Effector CD4-positive, alpha-beta T cell (primary cell): ENCODE data around the gene EXOC4.
"Not testable (repeated sequence)": the region's sequence is repeated elsewhere in the genome, so short reads cannot be mapped to it uniquely, and the experiment has no call there.

Experiments
- DNase-seq: peaks from one replicate; pipeline ENCODE4 v3.0.0-alpha.2; 2020

EXOC4 gene

GRCh38 chr7:133641436-133641835, 388.6 kb downstream of the EXOC4 start:
- no peak for DNase-seq

DNA sequence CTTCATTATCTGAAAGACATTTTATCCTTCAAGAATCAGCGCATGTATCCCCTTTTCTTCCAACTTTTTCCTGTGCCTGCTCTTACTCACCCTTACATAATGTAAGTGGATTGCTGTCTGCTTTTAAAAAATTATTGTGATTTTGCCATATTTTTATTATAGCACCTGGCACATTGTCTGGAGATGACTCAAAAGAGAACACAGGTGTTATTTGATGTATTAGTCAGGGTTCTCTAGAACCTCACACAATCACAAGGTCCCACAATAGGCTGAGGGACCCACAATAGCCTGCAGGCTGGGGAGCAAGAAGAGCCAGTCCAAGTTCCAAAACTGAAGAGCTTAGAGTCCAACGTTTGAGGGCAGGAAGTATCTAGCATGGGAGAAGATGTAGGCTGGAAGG, 390.0 kb downstream of the EXOC4 start:
- no peak for DNase-seq

DNA sequence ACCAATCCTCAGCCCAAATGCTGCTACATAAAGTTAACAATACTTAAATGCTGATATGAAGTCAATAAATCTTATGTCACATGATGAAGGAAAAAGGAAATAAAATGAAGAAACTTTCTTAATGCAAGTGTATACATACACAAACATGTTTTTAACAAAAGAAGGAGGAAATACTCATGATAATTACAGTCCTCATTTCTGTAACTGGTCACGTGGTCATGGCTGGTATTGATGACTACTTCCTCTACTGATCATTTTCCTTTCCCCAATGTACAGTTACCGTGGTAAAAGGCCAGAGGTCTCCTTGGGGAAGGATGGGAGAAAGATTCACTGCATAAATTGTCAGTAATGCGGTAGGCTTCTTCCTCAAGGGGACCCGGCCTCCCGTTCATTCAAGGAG, 390.8 kb downstream of the EXOC4 start:
- not testable (repeated sequence) for DNase-seq

GRCh38 chr7:133645884-133646391, 393.1 kb downstream of the EXOC4 start:
- DNase-seq: no peak

DNA sequence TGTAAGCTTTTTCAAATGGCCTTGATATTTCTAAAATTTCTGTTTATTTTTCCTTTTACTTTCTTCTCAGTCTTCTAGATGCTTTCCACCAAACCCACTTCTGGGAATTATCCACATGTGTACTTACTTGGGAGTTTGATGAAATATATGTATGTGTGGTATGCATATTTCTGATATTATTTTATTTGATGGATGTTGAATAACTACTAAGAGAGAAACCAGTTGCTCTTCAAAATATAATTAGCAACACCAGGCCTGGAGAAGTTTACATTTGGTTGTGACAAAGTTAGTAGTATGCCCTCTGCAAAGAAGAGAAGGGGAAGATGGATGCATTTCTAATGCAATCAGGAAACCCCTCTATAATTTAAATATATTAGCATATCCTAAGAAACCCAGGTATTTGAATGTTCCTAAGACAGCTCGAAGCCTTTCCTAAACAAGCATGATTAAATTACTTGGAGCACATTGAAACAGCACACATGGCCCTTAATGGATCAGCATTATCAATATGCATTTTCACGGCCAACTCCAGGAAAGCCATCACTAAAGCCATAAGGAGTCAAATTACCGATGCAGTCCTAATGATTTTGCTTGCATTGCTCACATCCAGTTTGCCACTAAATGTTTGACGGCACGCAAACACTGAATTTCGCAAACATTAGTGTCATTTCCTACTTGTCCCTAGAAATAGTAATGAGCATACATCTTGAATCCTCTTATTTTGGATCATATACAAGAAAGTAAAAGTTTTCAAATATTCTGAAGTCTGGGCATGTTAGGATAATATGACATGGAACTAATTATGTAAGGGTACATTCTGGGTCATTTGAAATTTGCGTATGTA, 393.8 kb downstream of the EXOC4 start:
- no peak for DNase-seq

GRCh38 chr7:133649593-133649992, 396.7 kb downstream of the EXOC4 start:
- DNase-seq: no peak

DNA sequence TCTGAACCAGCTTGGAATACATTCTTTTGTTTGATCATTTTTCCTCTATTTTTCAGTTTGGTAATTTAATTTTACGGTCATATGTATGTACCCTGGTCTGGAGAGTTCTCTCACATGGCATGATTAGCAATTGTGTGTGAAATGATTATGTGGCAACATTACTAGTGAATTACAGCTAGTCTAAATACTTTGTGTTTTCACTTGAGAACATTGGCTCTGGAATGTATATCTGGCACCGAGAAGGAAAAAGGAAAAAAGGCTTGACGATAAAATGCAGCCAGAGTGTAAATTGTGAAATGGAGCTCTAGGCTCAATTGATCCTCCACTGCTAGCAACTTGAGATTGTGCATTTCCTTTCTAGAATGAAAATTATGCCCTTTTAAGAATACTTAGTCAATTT, 397.2 kb downstream of the EXOC4 start:
- DNase-seq: no peak

DNA sequence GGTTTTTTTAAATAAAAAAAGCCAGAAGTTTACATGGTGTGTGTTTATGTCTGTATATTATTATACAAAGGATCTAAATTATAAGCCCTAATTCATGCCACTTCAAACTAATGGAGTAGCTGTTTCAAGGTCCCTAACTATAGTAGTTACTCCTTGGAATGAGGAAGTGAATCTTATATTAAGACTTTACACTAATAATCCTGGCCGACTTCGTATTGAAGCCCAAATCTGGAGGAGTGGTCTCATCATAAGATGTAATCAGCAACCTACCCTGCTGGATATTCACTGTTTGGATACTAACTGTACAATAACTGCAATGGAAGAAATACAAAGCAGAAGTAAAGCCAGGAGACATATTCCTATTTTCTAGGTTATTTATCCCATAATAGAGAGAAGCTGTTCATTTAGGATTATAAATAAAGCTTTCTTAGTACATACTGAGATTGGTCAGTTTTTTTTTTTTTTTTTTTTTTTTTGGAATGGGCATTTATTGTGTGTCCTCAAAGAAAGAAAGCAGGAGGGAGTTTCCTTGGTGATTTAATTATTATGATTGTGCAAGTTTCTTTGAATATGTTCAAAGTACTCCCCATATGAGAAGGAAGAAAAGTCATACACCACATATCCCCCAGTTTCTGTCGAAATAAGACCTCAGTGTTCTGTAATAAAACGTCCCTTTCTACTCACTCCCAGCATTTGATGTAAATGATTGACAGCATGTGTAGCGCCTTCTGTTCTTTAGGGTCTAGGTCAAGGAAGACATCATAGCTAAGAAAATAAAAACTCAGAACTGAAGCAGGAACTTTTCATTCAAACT, 397.8 kb downstream of the EXOC4 start:
- DNase-seq: no peak

DNA sequence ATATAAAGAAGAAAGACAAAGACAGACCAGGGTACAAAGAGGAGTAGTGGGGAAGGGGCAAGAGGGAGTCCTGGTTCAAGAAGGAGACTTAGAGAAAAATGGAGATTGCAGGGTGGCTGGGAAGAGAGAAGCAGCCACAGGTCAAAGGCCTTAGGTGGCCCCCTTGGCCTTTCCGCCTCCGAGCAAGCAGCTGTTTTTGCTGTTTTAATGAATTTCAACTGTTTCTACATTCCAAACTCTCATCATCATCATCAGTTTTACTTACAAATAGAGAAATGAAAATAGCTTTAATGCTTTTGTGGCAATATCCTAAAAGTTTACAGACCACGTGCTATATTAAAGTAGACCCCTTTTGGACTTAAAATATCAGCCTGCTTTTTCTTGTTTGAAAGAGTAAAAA, 399.7 kb downstream of the EXOC4 start:
- DNase-seq: no peak

DNA sequence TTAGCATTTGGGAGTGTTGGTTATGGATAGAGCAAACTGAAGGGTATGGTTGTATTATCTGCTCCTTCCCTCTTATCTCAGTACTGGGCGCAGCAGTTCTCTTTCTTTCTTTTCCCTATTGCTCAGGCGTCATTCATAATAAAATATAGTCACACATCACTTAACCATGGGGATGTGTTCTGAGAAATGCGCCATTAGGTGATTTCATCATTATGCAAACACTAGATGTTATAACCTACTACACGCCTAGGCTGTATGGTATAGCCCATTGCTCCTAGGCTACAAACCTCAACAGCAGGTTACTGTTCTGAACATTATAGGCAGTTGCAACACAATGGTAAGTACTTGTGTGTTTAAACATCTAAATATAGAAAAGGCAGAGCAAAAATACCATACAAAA, 401.7 kb downstream of the EXOC4 start:
- no peak for DNase-seq

- no peak for DNase-seq
These were observed 409.4 kb downstream of the EXOC4 start for GRCh38 chr7:133662276-133662675.

GRCh38 chr7:133662830-133663229, 410.0 kb downstream of the EXOC4 start:
- no peak for DNase-seq

- no peak for DNase-seq
These were observed 411.6 kb downstream of the EXOC4 start for GRCh38 chr7:133664528-133664927.

DNA sequence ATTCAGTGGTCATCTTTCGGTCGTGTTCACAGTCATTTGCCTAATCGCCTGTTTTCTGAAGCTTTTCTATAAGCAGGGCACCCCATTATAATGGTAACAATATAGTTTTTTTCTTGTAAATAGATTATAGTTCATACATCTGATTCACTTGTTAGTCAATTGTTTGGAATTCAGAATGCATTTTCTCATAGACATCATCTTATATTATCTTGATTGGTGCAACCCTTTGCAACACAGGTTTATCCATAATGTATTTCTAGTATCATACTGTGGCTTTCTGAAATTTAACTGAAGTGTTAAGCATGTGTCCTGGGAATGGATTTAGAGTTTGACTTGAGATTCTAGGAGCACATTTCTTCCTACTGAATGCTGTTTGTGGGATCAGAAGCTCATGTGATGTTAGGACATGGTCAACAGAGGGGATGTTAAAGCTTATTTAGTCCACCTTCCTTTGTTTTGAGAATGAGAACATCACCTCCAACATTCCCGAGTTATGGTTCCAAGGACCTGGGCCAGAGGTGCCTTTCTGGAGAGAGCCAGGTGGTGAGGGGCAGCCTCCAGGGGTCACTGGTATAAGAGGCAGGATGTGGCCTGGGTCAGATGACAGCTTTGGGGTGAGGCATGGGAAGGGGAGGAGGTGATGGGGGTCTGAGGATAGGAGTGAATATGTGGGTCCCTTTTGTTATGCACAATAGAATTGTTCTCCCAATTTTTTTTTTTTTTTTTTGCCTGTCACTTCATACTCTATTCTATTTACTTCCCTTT, 415.6 kb downstream of the EXOC4 start:
- DNase-seq: no peak

GRCh38 chr7:133669061-133669455, 416.2 kb downstream of the EXOC4 start:
- DNase-seq: no peak

DNA sequence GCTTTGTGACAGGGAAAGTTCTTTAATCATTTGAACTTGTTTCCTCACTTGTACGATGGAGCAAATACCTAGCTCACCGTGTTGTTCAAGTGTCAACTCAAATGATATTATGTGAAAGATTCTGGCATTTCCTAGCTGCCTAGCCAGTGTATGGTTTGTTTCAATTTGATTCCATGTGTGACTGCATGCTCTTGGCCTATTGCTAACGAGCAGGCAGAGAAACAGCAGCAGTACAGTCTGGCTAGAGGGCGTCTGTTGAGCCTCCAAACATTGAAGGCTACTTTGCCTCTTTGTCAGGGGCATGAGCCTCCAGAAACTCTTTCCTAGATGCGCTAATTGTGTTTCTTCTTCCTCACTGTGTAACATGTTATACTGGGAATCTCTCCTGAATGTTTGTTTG, 417.4 kb downstream of the EXOC4 start:
- no peak for DNase-seq

DNA sequence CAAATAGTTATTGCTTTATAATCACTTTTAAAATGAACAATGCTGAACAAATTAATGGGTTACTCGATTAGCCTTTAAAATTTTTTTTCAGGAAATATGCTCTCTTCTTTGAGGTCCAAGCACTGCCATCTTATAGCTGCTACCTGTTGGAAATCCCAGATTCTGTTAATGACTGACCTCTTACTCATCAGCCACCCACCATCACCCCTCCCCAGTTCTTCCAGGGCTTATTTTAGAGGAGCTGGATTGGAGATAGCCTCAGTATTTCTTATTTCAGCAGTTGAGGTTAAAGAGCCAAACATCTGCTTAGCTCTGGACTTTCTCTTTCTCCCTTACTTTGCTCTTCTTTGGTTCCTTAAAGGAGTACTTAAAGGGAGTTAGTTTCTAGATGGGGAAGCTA, 420.0 kb downstream of the EXOC4 start:
- no peak for DNase-seq

DNA sequence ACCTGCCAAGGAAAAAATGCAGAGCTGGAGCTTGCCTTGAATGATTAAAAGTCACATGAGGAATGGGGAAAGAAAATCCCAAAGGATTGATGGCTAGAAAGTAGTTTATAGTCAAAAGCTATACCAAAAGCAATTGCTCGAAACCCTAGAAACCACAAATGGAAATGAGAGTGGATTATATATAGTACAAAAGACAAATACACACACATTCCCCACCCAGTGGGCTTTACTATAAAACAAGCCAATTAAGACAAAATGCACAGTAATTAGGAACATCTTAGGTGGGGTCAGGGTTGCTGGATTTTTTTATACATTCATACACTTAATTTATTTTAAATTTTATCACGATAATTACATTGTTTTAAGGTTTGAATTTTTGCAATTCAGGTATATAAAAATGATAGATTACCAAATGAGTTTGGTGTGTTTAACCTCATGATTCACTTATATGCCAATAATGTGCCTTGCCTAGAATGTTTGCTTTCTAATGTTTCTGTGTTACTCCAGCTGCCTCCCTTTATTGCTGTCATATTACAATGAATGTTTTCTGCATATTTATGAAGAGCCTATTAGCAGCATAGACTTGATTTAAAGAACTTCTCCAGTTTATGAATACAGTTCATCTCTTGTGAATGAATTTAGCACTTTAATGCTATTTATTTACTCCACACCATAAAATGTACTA, 421.3 kb downstream of the EXOC4 start:
- DNase-seq: no peak

GRCh38 chr7:133675510-133676218, 422.8 kb downstream of the EXOC4 start:
- no peak for DNase-seq

DNA sequence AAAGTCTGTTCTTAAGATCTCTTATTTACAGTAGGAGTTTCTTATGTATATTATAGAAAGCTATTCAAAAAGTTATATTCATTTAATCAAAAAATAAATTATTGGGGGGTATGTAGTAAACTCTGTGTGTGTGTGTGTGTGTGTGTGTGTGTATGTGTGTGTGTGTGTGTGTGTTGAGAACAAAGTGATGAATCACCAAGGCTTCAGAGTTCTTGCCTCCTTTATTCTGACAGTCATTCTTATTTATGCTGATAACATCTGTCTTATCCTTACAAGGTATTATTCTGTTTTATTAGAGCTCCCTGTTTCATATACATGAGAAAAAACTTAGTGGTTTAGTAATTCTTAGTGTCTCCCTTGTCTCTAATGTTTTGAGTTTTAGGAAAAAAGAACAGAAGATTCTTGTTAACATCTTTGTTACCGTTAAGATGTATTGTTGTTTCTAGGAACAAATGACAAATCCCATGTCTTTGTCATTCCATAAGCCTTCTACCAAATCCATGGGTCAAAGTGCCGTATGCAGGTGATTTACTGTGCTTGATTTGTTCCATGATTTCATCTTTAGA, 424.0 kb downstream of the EXOC4 start:
- no peak for DNase-seq

- DNase-seq: no peak
These were observed 425.4 kb downstream of the EXOC4 start for GRCh38 chr7:133678137-133678814.
